Measurements from ENCODE around the gene PMM1.
A peak's percentile ranks its signal among the peaks of the same experiment; 100 is the strongest.
"Not testable (repeated sequence)": the region's sequence is repeated elsewhere in the genome, so short reads cannot be mapped to it uniquely, and the experiment has no call there.

Gene PMM1

GRCh38 chr22:41563051-41563711 is 26.5 kb downstream of the PMM1 start:
- peak; percentile 76 for DNase-seq (ENCODE audit: low spot score)

- no peak for DNase-seq (ENCODE audit: low spot score)
Observed at GRCh38 chr22:41562461-41562860, 27.2 kb downstream of the PMM1 start.

- no peak for DNase-seq (ENCODE audit: low spot score)
Observed at GRCh38 chr22:41561788-41562187, 27.9 kb downstream of the PMM1 start.

- no peak for DNase-seq (ENCODE audit: low spot score)
Observed at GRCh38 chr22:41561335-41561734, 28.3 kb downstream of the PMM1 start.

- DNase-seq (ENCODE audit: low spot score) = no peak
Observed at GRCh38 chr22:41560095-41560471, 29.6 kb downstream of the PMM1 start.

GRCh38 chr22:41558241-41558630 is 31.4 kb downstream of the PMM1 start:
- not testable (repeated sequence) for DNase-seq (ENCODE audit: low spot score)

- peak; percentile 82 for DNase-seq (ENCODE audit: low spot score)
Observed at GRCh38 chr22:41557401-41558240, 32.0 kb downstream of the PMM1 start.

- DNase-seq (ENCODE audit: low spot score) = no peak
Observed at GRCh38 chr22:41556561-41556960, 33.1 kb downstream of the PMM1 start.

GRCh38 chr22:41555325-41555982 is 34.2 kb downstream of the PMM1 start:
- DNase-seq (ENCODE audit: low spot score) = no peak

- no peak for DNase-seq (ENCODE audit: low spot score)
Observed at GRCh38 chr22:41551877-41552582, 37.6 kb downstream of the PMM1 start.

GRCh38 chr22:41550952-41551491 is 38.6 kb downstream of the PMM1 start:
- DNase-seq (ENCODE audit: low spot score) = no peak

GRCh38 chr22:41548830-41549211 is 40.8 kb downstream of the PMM1 start:
- DNase-seq (ENCODE audit: low spot score) = no peak

- DNase-seq (ENCODE audit: low spot score) = no peak
Observed at GRCh38 chr22:41544671-41545476, 44.8 kb downstream of the PMM1 start.

GRCh38 chr22:41543854-41544670 is 45.6 kb downstream of the PMM1 start, which contains the start of gene POLR3H:
Gene POLR3H, minus strand, starts transcription at chr22:41544470. Its CDS starts 369 bp downstream, at chr22:41544101.
- peak; percentile 100 for DNase-seq (ENCODE audit: low spot score)

- DNase-seq (ENCODE audit: low spot score) = no peak
Observed at GRCh38 chr22:41542224-41542623, 47.4 kb downstream of the PMM1 start.

GRCh38 chr22:41541484-41541883 is 48.2 kb downstream of the PMM1 start:
- DNase-seq (ENCODE audit: low spot score) = no peak

GRCh38 chr22:41540365-41540764 is 49.3 kb downstream of the PMM1 start:
- DNase-seq (ENCODE audit: low spot score) = no peak

GRCh38 chr22:41540006-41540315 is 49.7 kb downstream of the PMM1 start:
- no peak for DNase-seq (ENCODE audit: low spot score)

GRCh38 chr22:41539146-41540005 is 50.3 kb downstream of the PMM1 start:
- no peak for DNase-seq (ENCODE audit: low spot score)
